ENCODE data around the gene NUMB. TPM values are rescaled to one million over a fixed set of nuclear protein-coding genes. Genes with fewer than 3 reads are reported as not detected.
A peak's percentile ranks its signal among the peaks of the same experiment; 100 is the strongest.

NUMB gene
- total and polyA plus RNA-seq, 2 of the 4 experiments (the other 2 are of a cell fraction), result 45.9 to 114 TPM

DNA sequence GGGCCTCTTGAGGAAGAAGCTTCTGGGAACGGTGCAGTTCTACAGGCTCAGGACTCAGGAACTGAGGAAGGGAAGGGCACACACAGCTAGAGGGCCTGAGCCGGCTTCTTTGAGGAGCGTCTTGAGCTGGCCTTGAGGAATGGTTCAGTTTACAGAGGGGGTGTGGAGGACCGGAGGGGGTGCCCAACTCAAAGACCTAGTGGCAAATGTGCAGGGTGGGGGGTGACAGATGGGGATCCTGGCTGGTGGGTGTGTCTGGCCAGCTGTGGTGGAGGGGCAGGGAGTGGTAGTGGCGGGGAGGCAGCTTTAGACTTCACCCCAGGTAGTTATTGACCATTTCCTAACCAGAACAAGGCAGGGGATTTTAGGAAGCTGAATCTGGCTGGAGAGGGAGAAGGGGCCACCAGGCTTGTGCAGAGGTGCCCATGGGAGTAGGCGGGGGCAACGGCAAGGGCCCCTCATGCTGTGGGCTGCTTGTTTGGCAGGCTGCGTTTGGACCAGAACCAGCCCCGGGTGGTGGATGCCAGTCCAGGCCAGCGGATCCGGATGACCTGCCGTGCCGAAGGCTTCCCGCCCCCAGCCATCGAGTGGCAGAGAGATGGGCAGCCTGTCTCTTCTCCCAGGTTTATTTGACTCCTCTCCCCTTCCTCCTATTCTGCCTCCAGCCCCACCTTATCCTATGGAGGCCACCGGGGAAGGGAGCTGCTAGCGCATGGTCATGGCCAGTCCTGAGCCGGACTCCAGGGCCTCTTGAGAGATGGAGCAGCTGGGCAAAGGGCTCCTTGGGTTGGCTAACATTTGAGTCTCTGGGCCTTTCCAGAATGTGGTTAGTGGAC, 193.2 kb downstream of the NUMB start:
- CTCF ChIA-PET, result interaction anchor here (0.8 to 1.0 kb wide), 2 partner anchors 9 to 207 kb away, joined by 4 to 5 read pairs; no protein-coding TSS in a partner anchor
- WGBS, 2 experiments (ENCODE audit: extremely low coverage in 2 of 2, insufficient read length in 1 of 2), result 86% methylated on average over 8 of the region's 18 CpGs; no CpG with 5 or more reads in 1 of the 2 experiments
- TF ChIP-seq RAD21 (IDR thresholded peaks at IDR 0.05; ENCODE audit: low read length) (no peak), SMC3 (IDR thresholded peaks at IDR 0.05; ENCODE audit: low read depth, low read length) (no peak), POLR2A (IDR thresholded peaks at IDR 0.05; ENCODE audit: low read depth, low read length) (no peak), CEBPB (IDR thresholded peaks at IDR 0.05; ENCODE audit: low read depth, low read length) (no peak), FOS (IDR thresholded peaks at IDR 0.05; ENCODE audit: low read depth, low read length) (no peak), RCOR1 (IDR thresholded peaks at IDR 0.05; ENCODE audit: insufficient replicate concordance, low read length) (no peak), BHLHE40 (IDR thresholded peaks at IDR 0.05; ENCODE audit: low read depth, low read length) (no peak), MAZ (IDR thresholded peaks at IDR 0.05; ENCODE audit: borderline replicate concordance, low read depth, low read length) (no peak), MAFK (IDR thresholded peaks at IDR 0.05; ENCODE audit: low read depth, low read length) (no peak), RFX5 (IDR thresholded peaks at IDR 0.05; ENCODE audit: low read depth, low read length) (no peak), NFE2L2 (IDR thresholded peaks at IDR 0.05; ENCODE audit: low read depth, low read length) (no peak), CHD1 (IDR thresholded peaks at IDR 0.05; ENCODE audit: low read depth, low read length) (no peak)
- TF ChIP-seq, protein P1, sequence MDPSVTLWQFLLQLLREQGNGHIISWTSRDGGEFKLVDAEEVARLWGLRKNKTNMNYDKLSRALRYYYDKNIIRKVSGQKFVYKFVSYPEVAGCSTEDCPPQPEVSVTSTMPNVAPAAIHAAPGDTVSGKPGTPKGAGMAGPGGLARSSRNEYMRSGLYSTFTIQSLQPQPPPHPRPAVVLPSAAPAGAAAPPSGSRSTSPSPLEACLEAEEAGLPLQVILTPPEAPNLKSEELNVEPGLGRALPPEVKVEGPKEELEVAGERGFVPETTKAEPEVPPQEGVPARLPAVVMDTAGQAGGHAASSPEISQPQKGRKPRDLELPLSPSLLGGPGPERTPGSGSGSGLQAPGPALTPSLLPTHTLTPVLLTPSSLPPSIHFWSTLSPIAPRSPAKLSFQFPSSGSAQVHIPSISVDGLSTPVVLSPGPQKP (IDR thresholded peaks at IDR 0.05; ENCODE audit: borderline replicate concordance, low read depth, low read length), result no peak
- TF ChIP-seq, protein P2, sequence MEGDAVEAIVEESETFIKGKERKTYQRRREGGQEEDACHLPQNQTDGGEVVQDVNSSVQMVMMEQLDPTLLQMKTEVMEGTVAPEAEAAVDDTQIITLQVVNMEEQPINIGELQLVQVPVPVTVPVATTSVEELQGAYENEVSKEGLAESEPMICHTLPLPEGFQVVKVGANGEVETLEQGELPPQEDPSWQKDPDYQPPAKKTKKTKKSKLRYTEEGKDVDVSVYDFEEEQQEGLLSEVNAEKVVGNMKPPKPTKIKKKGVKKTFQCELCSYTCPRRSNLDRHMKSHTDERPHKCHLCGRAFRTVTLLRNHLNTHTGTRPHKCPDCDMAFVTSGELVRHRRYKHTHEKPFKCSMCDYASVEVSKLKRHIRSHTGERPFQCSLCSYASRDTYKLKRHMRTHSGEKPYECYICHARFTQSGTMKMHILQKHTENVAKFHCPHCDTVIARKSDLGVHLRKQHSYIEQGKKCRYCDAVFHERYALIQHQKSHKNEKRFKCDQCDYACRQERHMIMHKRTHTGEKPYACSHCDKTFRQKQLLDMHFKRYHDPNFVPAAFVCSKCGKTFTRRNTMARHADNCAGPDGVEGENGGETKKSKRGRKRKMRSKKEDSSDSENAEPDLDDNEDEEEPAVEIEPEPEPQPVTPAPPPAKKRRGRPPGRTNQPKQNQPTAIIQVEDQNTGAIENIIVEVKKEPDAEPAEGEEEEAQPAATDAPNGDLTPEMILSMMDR (conservative IDR thresholded peaks at IDR 0.05; ENCODE audit: low read depth, low read length), result no peak
- TF ChIP-seq, protein P3, sequence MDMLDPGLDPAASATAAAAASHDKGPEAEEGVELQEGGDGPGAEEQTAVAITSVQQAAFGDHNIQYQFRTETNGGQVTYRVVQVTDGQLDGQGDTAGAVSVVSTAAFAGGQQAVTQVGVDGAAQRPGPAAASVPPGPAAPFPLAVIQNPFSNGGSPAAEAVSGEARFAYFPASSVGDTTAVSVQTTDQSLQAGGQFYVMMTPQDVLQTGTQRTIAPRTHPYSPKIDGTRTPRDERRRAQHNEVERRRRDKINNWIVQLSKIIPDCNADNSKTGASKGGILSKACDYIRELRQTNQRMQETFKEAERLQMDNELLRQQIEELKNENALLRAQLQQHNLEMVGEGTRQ (IDR thresholded peaks at IDR 0.05; ENCODE audit: low read depth, low read length), result no peak

More for the DNA sequence above, 193.2 kb downstream of the NUMB start:
- Histone ChIP-seq H3K9me1 (ENCODE audit: insufficient read depth, low read length) (no peaks in the 10 kb centered on the region), H4K5ac (ENCODE audit: low read depth, low read length) (no peak overlapping the region), H3K23ac (ENCODE audit: low read depth, low read length) (no peak overlapping the region), H2BK15ac (ENCODE audit: low read depth, low read length) (no peak overlapping the region), H3K79me1 (ENCODE audit: low read depth in 1 of 2, low read length in 2 of 2) (no peaks in the 10 kb centered on the region), H3K4me2 (ENCODE audit: low read depth, low read length) (no peak overlapping the region), H2BK5ac (ENCODE audit: low read depth, low read length, poor library complexity, severe bottlenecking) (no peak overlapping the region), H4K20me1 (ENCODE audit: insufficient read depth, low read length) (no peaks in the 10 kb centered on the region), H3K36me3 (ENCODE audit: control insufficient read depth, insufficient read depth, low read length) (no peaks in the 10 kb centered on the region), H3K27me3 (ENCODE audit: control insufficient read depth, insufficient read depth, low read length) (no peaks in the 10 kb centered on the region), H3K56ac (ENCODE audit: extremely low read depth, insufficient read depth, low read length) (no peak overlapping the region), H2AK9ac (replicated peaks; ENCODE audit: low read depth, low read length, poor library complexity) (no peak overlapping the region), H2AFZ (replicated peaks; ENCODE audit: low read length, poor library complexity) (peak overlapping the region; percentile 10), H4K91ac (ENCODE audit: insufficient read depth, low read depth, low read length) (no peak overlapping the region), H3K4me3 (ENCODE audit: insufficient read depth, low read depth, low read length) (no peak overlapping the region), H3K27ac (ENCODE audit: insufficient read depth, low read length) (no peak overlapping the region), H2BK20ac (ENCODE audit: low read depth, low read length) (no peak overlapping the region), H3K9me3 (ENCODE audit: control insufficient read depth, insufficient read depth, low read length) (no peaks in the 10 kb centered on the region), H3K18ac (ENCODE audit: low read depth, low read length) (no peak overlapping the region), H3K14ac (replicated peaks; ENCODE audit: low read depth, low read length) (no peak overlapping the region), H4K8ac (ENCODE audit: low read depth in 2 of 2, low read length in 2 of 2) (no peak overlapping the region), H3K4ac (ENCODE audit: low read depth, low read length) (no peak overlapping the region), H2AK5ac (ENCODE audit: low read depth, low read length) (no peak overlapping the region), H3K4me1 (ENCODE audit: control insufficient read depth, insufficient read depth, low read length) (peaks cover 4% of the 10 kb centered on the region), H3K9ac (ENCODE audit: low read depth, low read length) (no peak overlapping the region), H2BK120ac (ENCODE audit: low read depth, low read length) (no peak overlapping the region)
- ATAC-seq (ENCODE audit: low read depth) (no peak), DNase-seq (no peak)
- in situ Hi-C loops (cut with MboI; ENCODE audit: low sequenced_read_pairs) (no loop called here), dilution Hi-C loops (cut with HindIII; ENCODE audit: low sequenced_read_pairs, unreplicated experiment) (no loop called here), intact Hi-C loops (cut with micrococcal nuclease) (no loop called here)
- no TSS peak for BruUV-seq (replicated peaks)
- POLR2A ChIA-PET (ENCODE audit: unreplicated experiment), result no interaction called here

All from IMR-90 (cell line).